ENCODE measurements around the gene KCNG1.

Gene KCNG1

GRCh38 chr20:51034988-51035656 lies 12.2 kb upstream of the KCNG1 start:
- DNase-seq = no peak

GRCh38 chr20:51034476-51034875 lies 11.6 kb upstream of the KCNG1 start:
- no peak for DNase-seq

- DNase-seq = no peak
Observed at GRCh38 chr20:51029963-51030920, 7.3 kb upstream of the KCNG1 start.

GRCh38 chr20:51029556-51029955 lies 6.6 kb upstream of the KCNG1 start:
- no peak for DNase-seq

- no peak for DNase-seq
Observed at GRCh38 chr20:51028616-51029212, 5.8 kb upstream of the KCNG1 start.

GRCh38 chr20:51027035-51027795 lies 4.3 kb upstream of the KCNG1 start:
- DNase-seq = no peak

GRCh38 chr20:51026269-51026668 lies 3.4 kb upstream of the KCNG1 start:
- DNase-seq = no peak

- no peak for DNase-seq
Observed at GRCh38 chr20:51024761-51025160, 1.9 kb upstream of the KCNG1 start.

GRCh38 chr20:51023617-51024155 lies 779 bp upstream of the KCNG1 start:
- DNase-seq = no peak

GRCh38 chr20:51022227-51022802 lies 592 bp downstream of the KCNG1 start:
- DNase-seq = no peak

GRCh38 chr20:51021067-51022025 lies 1.6 kb downstream of the KCNG1 start:
- DNase-seq = no peak

GRCh38 chr20:51020657-51021056 lies 2.2 kb downstream of the KCNG1 start:
- DNase-seq = no peak

- no peak for DNase-seq
Observed at GRCh38 chr20:51019656-51020592, 3.0 kb downstream of the KCNG1 start.

GRCh38 chr20:51017251-51017650 lies 5.7 kb downstream of the KCNG1 start:
- no peak for DNase-seq

GRCh38 chr20:51016521-51016920 lies 6.4 kb downstream of the KCNG1 start:
- DNase-seq = no peak

- DNase-seq = no peak
Observed at GRCh38 chr20:51014797-51015722, 7.8 kb downstream of the KCNG1 start.

GRCh38 chr20:51013577-51014330 lies 9.2 kb downstream of the KCNG1 start:
- no peak for DNase-seq

- no peak for DNase-seq
Observed at GRCh38 chr20:51012357-51012756, 10.6 kb downstream of the KCNG1 start.

All from activated CD4-positive, alpha-beta T cell treated with anti-CD3 and anti-CD28 coated beads for 1 hour (primary cell).